PFSK-1 (cell line): ENCODE results near the gene GET4.

Source experiments
- FOXP2 ChIP-seq: optimal IDR thresholded peaks from 2 replicates; pipeline ENCODE3; 2011; ENCODE audit warnings: borderline replicate concordance, control low read depth, inconsistent platforms; ENCODE audit not compliant: insufficient read depth; ENCODE audit errors: extremely low read length, extremely low read depth
- POLR2AphosphoS5 ChIP-seq: IDR thresholded peaks from 2 replicates; pipeline ENCODE4 v1.6.1; 2012; ENCODE audit warnings: low read depth, mild to moderate bottlenecking, control low read depth, low read length, moderate library complexity
- REST ChIP-seq, 2 experiments: IDR thresholded peaks; 2 replicates each; pipeline versions ENCODE4 v1.6.1 to v1.8.0; 2011 to 2012; ENCODE audit warnings: low read depth in 2 of 2, low read length in 2 of 2, control low read depth in 1 of 2, inconsistent platforms in 1 of 2, mild to moderate bottlenecking in 1 of 2, moderate library complexity in 1 of 2; ENCODE audit not compliant: insufficient read depth in 1 of 2
- SIN3A ChIP-seq: IDR thresholded peaks from 2 replicates; pipeline ENCODE4 v1.6.1; 2012; ENCODE audit warnings: mild to moderate bottlenecking, low read length, moderate library complexity, borderline replicate concordance; ENCODE audit not compliant: insufficient read depth
- TAF1 ChIP-seq: IDR thresholded peaks from 2 replicates; pipeline ENCODE4 v1.6.1; 2012; ENCODE audit warnings: low read length, control low read depth, borderline replicate concordance; ENCODE audit not compliant: insufficient read depth

The GET4 gene

GRCh38 chr7:918441-919113, 42.2 kb downstream of the GET4 start:
- TF ChIP-seq POLR2AphosphoS5 = no peak
- no peak for TF ChIP-seq TAF1
- no peak for TF ChIP-seq FOXP2
- no peak for TF ChIP-seq SIN3A
- TF ChIP-seq REST (IDR thresholded peaks at IDR 0.05; ENCODE audit: insufficient read depth in 1 of 2, low read depth in 2 of 2, low read length in 2 of 2) = no peak

GRCh38 chr7:919114-919442, 42.7 kb downstream of the GET4 start:
- TF ChIP-seq TAF1 = no peak
- TF ChIP-seq FOXP2 = no peak
- no peak for TF ChIP-seq REST (IDR thresholded peaks at IDR 0.05; ENCODE audit: insufficient read depth in 1 of 2, low read depth in 2 of 2, low read length in 2 of 2)
- TF ChIP-seq POLR2AphosphoS5 = no peak
- TF ChIP-seq SIN3A = no peak

GRCh38 chr7:919924-920341, 43.6 kb downstream of the GET4 start:
- TF ChIP-seq POLR2AphosphoS5 (no peak), FOXP2 (no peak), SIN3A (no peak)

- no peak for TF ChIP-seq TAF1
- TF ChIP-seq REST (IDR thresholded peaks at IDR 0.05; ENCODE audit: insufficient read depth in 1 of 2, low read depth in 2 of 2, low read length in 2 of 2) = no peak
- no peak for TF ChIP-seq POLR2AphosphoS5
- no peak for TF ChIP-seq SIN3A
- TF ChIP-seq FOXP2 = no peak
Measured at GRCh38 chr7:920351-921070, 44.2 kb downstream of the GET4 start.

GRCh38 chr7:921071-921461, 44.7 kb downstream of the GET4 start:
- TF ChIP-seq POLR2AphosphoS5 (no peak), REST (IDR thresholded peaks at IDR 0.05; ENCODE audit: insufficient read depth in 1 of 2, low read depth in 2 of 2, low read length in 2 of 2) (no peak), FOXP2 (no peak), TAF1 (no peak), SIN3A (no peak)
